Kidney glomerular epithelial cell (primary cell): Measurements from ENCODE around the gene C1orf50.
"Not testable (repeated sequence)": the region's sequence is repeated elsewhere in the genome, so short reads cannot be mapped to it uniquely, and the experiment has no call there.

Source experiments
- DNase-seq: peaks from one replicate; lab custom pipeline; 2025; lab: John Stamatoyannopoulos, UW

The C1orf50 gene

DNA sequence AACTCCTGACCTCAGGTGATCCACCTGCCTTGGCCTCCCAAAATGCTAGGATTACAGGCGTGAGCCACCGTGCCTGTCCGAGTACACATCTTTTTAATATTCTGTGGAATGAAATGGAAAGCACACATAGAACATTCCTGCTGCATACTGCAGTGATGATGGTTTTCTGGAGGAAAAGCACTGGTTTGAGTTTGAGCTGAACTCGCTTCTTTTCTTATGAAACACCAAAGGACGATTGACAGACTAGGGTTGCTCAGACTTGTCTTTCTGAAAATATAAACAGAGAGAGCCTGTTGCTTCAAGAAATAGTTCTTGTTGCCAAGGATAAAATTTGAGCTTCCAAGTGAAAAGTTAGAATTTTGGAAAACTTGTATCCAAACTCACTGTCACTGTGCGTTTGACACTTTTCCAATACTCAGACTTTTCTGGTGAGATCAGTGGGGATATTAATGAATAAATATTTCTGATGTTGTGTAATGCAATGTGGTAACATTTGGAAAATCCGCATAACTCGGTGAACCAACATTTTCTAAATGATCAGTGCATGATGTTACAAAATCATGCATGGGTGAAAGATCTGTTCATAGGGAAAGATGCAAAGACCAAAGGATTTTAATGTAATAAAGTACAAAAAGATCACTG, 34.9 kb downstream of the C1orf50 start:
- no peak for DNase-seq

GRCh38 chr1:42806171-42806570, 39.1 kb downstream of the C1orf50 start:
- no peak for DNase-seq

DNA sequence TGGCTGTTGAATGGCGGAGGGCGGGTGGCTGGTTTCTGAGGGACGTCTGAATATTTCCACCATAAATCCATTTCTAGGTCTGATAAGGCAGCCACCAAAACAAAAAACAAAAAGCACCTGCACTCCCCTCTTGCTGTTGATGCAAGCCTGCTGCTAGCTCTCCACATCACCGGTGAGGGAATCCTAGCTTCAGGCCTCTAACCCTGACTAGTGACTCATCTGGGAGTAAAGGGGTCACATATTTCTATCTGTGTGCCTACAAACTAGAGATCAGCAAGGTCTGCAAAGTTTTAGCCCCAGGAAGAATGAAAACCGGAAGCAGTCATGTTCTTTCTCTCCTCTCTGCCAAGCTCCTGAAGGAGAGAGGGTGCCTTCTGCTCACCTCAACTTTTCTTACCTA, 39.5 kb downstream of the C1orf50 start:
- DNase-seq = peak; percentile 7

DNA sequence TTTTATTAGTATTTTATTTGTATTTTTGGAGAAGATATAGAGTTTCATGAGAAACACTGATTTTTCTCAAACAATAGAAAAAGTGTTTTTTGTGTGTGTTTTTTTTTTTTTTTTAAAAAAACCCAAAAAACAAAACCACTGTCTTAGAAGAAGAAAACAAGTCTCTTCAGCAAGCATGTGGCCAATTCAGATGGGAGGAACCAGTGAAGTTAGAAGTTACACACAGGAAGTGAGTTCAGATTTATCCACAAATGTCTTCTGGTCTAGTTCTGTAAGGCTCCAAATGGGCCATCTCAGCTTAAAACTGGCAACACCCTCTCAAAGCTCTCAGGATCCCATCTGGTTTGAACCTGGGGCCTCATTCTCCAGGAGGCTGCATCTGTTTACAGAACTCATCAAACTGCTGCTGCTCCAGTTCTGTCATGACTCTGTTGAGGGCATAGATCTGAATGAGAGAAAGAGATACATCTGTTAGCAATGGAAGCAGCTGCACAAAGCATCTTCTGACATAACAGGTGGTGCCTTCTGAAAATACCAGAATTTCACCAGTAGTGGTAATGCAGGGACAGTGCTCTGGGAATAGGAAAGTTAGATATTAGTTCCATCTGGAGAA, 40.1 kb downstream of the C1orf50 start:
- DNase-seq = no peak

GRCh38 chr1:42814815-42815214, 47.8 kb downstream of the C1orf50 start:
- DNase-seq = not testable (repeated sequence)

GRCh38 chr1:42815941-42816584, 49.0 kb downstream of the C1orf50 start:
- peak; percentile 27 for DNase-seq

- peak; percentile 84 for DNase-seq
Observed at GRCh38 chr1:42816585-42817439, 49.8 kb downstream of the C1orf50 start, which contains the start of the genes ERMAP and SVBP. TSS of gene ERMAP (plus strand) at chr1:42817122. CDS start at chr1:42830449, 13,327 bp downstream. TSS of gene SVBP (minus strand) at chr1:42817397. CDS start at chr1:42816544, 853 bp downstream.

DNA sequence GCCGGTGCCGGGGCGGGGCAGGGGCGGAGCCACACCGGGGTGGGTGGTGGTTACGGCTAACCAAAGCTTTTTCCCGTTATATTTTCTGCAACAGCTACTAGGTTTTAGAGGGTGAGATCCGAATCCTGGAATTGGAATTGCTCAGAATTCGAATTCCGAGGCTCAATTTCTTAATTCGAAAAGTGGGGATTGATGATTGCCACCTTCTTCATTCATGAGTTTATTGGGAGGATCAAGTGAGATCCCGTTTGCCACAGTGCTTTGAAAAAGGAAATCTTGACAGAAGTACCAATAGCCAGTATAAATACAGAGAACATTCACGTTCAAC, 50.4 kb downstream of the C1orf50 start:
- DNase-seq = no peak

DNA sequence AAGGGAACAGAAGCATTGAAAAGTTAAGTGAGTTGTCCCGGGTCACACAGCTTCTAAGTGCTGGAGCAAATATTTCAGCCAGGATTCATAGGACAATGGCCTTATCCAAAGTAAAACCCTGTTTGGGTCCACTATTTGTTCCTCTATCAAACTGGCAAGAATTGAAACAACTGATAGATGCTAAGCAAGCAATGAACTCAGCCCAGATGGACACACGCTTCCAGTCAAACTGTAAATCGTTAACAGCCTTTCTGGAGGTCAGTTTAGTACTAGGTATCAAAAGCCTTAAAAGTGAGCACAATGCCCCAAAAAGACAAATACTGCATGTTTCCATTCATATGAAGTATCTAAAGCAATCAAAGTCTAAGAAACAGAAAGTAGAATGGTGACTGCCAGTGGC, 50.9 kb downstream of the C1orf50 start:
- DNase-seq = no peak

- no peak for DNase-seq
Observed at GRCh38 chr1:42820813-42821212, 53.8 kb downstream of the C1orf50 start.

GRCh38 chr1:42821690-42822089, 54.6 kb downstream of the C1orf50 start:
- DNase-seq = no peak

- DNase-seq = no peak
Observed at GRCh38 chr1:42822800-42823392, 55.8 kb downstream of the C1orf50 start.

DNA sequence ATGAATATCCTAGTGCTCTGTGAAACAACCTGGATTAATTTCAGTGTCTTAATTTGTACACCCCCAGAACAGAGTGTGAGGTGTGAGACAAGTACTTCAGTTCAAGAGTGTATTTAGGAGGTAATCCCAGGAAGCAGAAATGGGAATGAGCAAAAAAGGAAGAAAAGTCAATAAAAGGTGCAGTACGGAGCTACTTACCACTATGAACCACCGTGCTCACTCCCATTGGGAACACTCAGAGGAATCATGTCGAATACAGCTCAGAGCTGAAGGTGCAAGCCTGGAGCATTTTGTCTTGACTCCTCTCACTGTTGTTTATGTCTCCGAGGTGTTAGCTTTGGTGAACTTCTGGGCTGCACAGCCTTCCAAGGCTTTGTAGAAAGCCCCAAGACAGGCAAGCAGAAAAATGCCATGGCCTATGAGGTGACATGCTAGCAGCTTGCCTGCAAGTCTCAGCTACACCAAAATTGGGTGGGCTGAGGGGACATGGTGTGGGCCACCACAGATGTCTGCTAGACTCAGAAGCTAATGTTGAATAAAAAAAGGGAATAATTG, 57.5 kb downstream of the C1orf50 start:
- no peak for DNase-seq

GRCh38 chr1:42825036-42825851, 58.2 kb downstream of the C1orf50 start:
- DNase-seq = no peak
